ENCODE measurements around the gene PRIM2. TPM values are rescaled to one million over a fixed set of nuclear protein-coding genes. Genes with fewer than 3 reads are reported as not detected.
"Not testable (repeated sequence)": the region's sequence is repeated elsewhere in the genome, so short reads cannot be mapped to it uniquely, and the experiment has no call there.

PRIM2 gene
- polyA plus RNA-seq, 1 donor from 2014 or later: 10.0 TPM

- Histone ChIP-seq H4K20me1 (ENCODE audit: insufficient read depth) (no peaks in the 10 kb centered on the region), H3F3A (ENCODE audit: insufficient read depth, low read length, poor library complexity, severe bottlenecking) (no peaks in the 10 kb centered on the region), H3K9ac (ENCODE audit: low read length) (no peak overlapping the region), H3K27ac (ENCODE audit: low read length) (no peak overlapping the region), H3K9me2 (ENCODE audit: insufficient read depth, low read length) (no peaks in the 10 kb centered on the region), H2AFZ (ENCODE audit: low read depth, low read length) (no peak overlapping the region), H3K4me3 (ENCODE audit: low read length) (no peak overlapping the region), H3K27me3 (ENCODE audit: insufficient read depth, low read depth, low read length) (no peaks in the 10 kb centered on the region), H3K79me2 (replicated peaks; ENCODE audit: insufficient read depth, low read length) (no peaks in the 10 kb centered on the region), H3K36me3 (ENCODE audit: insufficient read depth, low read length) (no peaks in the 10 kb centered on the region), H3K4me2 (ENCODE audit: low read length) (no peak overlapping the region), H3K9me3 (ENCODE audit: low read length) (no peaks in the 10 kb centered on the region)
- TF ChIP-seq MXI1 (conservative IDR thresholded peaks at IDR 0.05; ENCODE audit: poor library complexity, severe bottlenecking) (no peak), CTCF (IDR thresholded peaks at IDR 0.05; ENCODE audit: poor library complexity, severe bottlenecking) (no peak), EP300 (conservative IDR thresholded peaks at IDR 0.05; ENCODE audit: poor library complexity, severe bottlenecking) (no peak), TAF1 (IDR thresholded peaks at IDR 0.05; ENCODE audit: low read depth) (no peak), REST (IDR thresholded peaks at IDR 0.05; ENCODE audit: borderline replicate concordance) (no peak), EZH2 (IDR thresholded peaks at IDR 0.05; ENCODE audit: borderline replicate concordance, insufficient read depth, low read length, poor library complexity, severe bottlenecking) (no peak), POLR2AphosphoS5 (IDR thresholded peaks at IDR 0.05) (no peak), RAD21 (conservative IDR thresholded peaks at IDR 0.05) (no peak), SMC3 (conservative IDR thresholded peaks at IDR 0.05; ENCODE audit: poor library complexity) (no peak)
These were observed 9.6 kb upstream of the PRIM2 start for GRCh38 chr6:57307850-57308249.

- H3F3A ChIP-seq (ENCODE audit: insufficient read depth, low read length, poor library complexity, severe bottlenecking); H3K4me3 ChIP-seq (ENCODE audit: low read length); H3K4me2 ChIP-seq (ENCODE audit: low read length); H3K79me2 ChIP-seq (replicated peaks; ENCODE audit: insufficient read depth, low read length); H3K9me3 ChIP-seq (ENCODE audit: low read length); H3K27ac ChIP-seq (ENCODE audit: low read length); H3K9me2 ChIP-seq (ENCODE audit: insufficient read depth, low read length); H2AFZ ChIP-seq (ENCODE audit: low read depth, low read length); H3K9ac ChIP-seq (ENCODE audit: low read length); H3K27me3 ChIP-seq (ENCODE audit: insufficient read depth, low read depth, low read length); H4K20me1 ChIP-seq (ENCODE audit: insufficient read depth); H3K36me3 ChIP-seq (ENCODE audit: insufficient read depth, low read length): not testable (repeated sequence)
These were observed 8.7 kb upstream of the PRIM2 start for GRCh38 chr6:57308755-57309154.

GRCh38 chr6:57310095-57310816 lies 7.2 kb upstream of the PRIM2 start:
- H3K9me3 ChIP-seq (ENCODE audit: low read length); H3K9ac ChIP-seq (ENCODE audit: low read length); H3K27me3 ChIP-seq (ENCODE audit: insufficient read depth, low read depth, low read length); H3K4me2 ChIP-seq (ENCODE audit: low read length); H3K36me3 ChIP-seq (ENCODE audit: insufficient read depth, low read length); H3K27ac ChIP-seq (ENCODE audit: low read length); H4K20me1 ChIP-seq (ENCODE audit: insufficient read depth); H3K9me2 ChIP-seq (ENCODE audit: insufficient read depth, low read length); H3K4me3 ChIP-seq (ENCODE audit: low read length); H3F3A ChIP-seq (ENCODE audit: insufficient read depth, low read length, poor library complexity, severe bottlenecking); H2AFZ ChIP-seq (ENCODE audit: low read depth, low read length); H3K79me2 ChIP-seq (replicated peaks; ENCODE audit: insufficient read depth, low read length): not testable (repeated sequence)

Measured in neural cell (in vitro differentiated cells).